K562 (cell line): ENCODE data around the gene PPP4C. TPM values are rescaled to one million over a fixed set of nuclear protein-coding genes. Genes with fewer than 3 reads are reported as not detected.

Experiments used
- ATAC-seq: fragments of 200-7000 bp; cut with Tn5 transposase; 3 replicates; pipeline ENCODE4 v1.9.1; 2020; ENCODE audit warnings: moderate library complexity
- BruUV-seq: library from RNA; stranded (reverse); fragments of 400-500 nt; replicated peaks from 2 replicates; lab custom pipeline; 2021; lab: Mats Ljungman, UMichigan
- CTCF ChIA-PET: fragments of 300-600 bp; formaldehyde crosslinking; extraction: SDS; loops from one replicate; lab custom pipeline; 2021; ENCODE audit warnings: low intra/inter-chr PET ratio; lab: Yijun Ruan, JAX
- POLR2A ChIA-PET: fragments of 300-600, 350-650 bp; sonication (Branson Sonifier 250); formaldehyde crosslinking; extraction: SDS; loops from one replicate; lab custom pipeline; 2021; ENCODE audit warnings: antibody characterized with exemption, inconsistent platforms; lab: Yijun Ruan, JAX
- DNase-seq, 4 experiments: peaks; one replicate each; pipeline versions ENCODE4 v3.0.0 to v3.0.0-alpha.2; 2011 to 2018; ENCODE audit warnings: low spot score in 3 of 4, mixed read lengths in 3 of 4; ENCODE audit errors: extremely low read depth in 1 of 4
- FAIRE-seq: peaks from 2 replicates; lab custom pipeline; 2011; peaks lifted over from hg19 to GRCh38; lab: Jason Lieb, UNC
- H2AFZ ChIP-seq: 2 replicates; pipeline ENCODE4 v1.6.0; 2011; ENCODE audit warnings: low read depth, low read length, control low read depth, inconsistent platforms
- H3K27ac ChIP-seq: fragments of 200-600 bp; 3 replicates; pipeline ENCODE4 v1.8.0; 2011; ENCODE audit warnings: low read depth, mild to moderate bottlenecking, control low read depth, inconsistent platforms, low read length, moderate library complexity, mixed read lengths; ENCODE audit errors: extremely low read depth
- H3K27me3 ChIP-seq, 2 experiments: fragments of 300-600 bp in 1 of 2; 2 replicates in 1 of 2; 3 replicates in 1 of 2; pipeline versions ENCODE4 v1.6.0 to v1.8.0; 2011; ENCODE audit warnings: inconsistent platforms in 2 of 2, low read length in 2 of 2, mild to moderate bottlenecking in 1 of 2, mixed read lengths in 1 of 2, moderate library complexity in 1 of 2; ENCODE audit not compliant: control insufficient read depth in 2 of 2, insufficient read depth in 2 of 2
- H3K36me3 ChIP-seq: fragments of 300-600 bp; 3 replicates; pipeline ENCODE4 v1.8.0; 2011; ENCODE audit warnings: mild to moderate bottlenecking, low read length, inconsistent platforms; ENCODE audit not compliant: control insufficient read depth, insufficient read depth
- H3K4me1 ChIP-seq, 2 experiments: fragments of 200-600 bp in 1 of 2; replicated peaks in 1 of 2; 2 replicates in 1 of 2; 3 replicates in 1 of 2; pipeline versions ENCODE4 v1.5.1 to v1.8.0; 2011; ENCODE audit warnings: inconsistent platforms in 2 of 2, low read length in 2 of 2, mild to moderate bottlenecking in 1 of 2, mixed read lengths in 1 of 2, moderate library complexity in 1 of 2; ENCODE audit not compliant: control insufficient read depth in 2 of 2, insufficient read depth in 2 of 2
- H3K4me2 ChIP-seq: 2 replicates; pipeline ENCODE4 v1.6.1; 2011; ENCODE audit warnings: low read length, control low read depth, inconsistent platforms, mixed read lengths; ENCODE audit not compliant: insufficient read depth
- H3K4me3 ChIP-seq: fragments of 200-600 bp; sonication (generic), shearing (Covaris generic); 2 replicates; pipeline ENCODE4 v1.5.1; 2016; ENCODE audit warnings: control low read depth, inconsistent platforms
- H3K79me2 ChIP-seq: fragments of 200-600 bp; 3 replicates; pipeline ENCODE4 v1.8.0; 2011; ENCODE audit warnings: low read length, inconsistent platforms; ENCODE audit not compliant: control insufficient read depth, insufficient read depth
- H3K9ac ChIP-seq, 2 experiments: 2 replicates each; pipeline versions ENCODE4 v1.6.0 to v1.6.1; 2011; ENCODE audit warnings: low read depth in 2 of 2, low read length in 2 of 2, control low read depth in 1 of 2, inconsistent platforms in 1 of 2, mild to moderate bottlenecking in 1 of 2, mixed read lengths in 1 of 2; ENCODE audit not compliant: insufficient read depth in 1 of 2
- H3K9me1 ChIP-seq: one replicate; pipeline ENCODE4 v1.6.0; 2011; ENCODE audit warnings: inconsistent platforms, mild to moderate bottlenecking, low read length, moderate library complexity; ENCODE audit not compliant: control insufficient read depth, insufficient read depth
- H3K9me3 ChIP-seq: replicated peaks from 2 replicates; pipeline ENCODE4 v1.5.1; 2011; ENCODE audit warnings: low read depth, low read length, inconsistent platforms; ENCODE audit not compliant: control insufficient read depth, insufficient read depth
- H4K20me1 ChIP-seq: replicated peaks from 2 replicates; pipeline ENCODE4 v1.6.1; 2011; ENCODE audit warnings: low read length, inconsistent platforms, mixed read lengths; ENCODE audit not compliant: control insufficient read depth, insufficient read depth
- ADNP ChIP-seq: fragments of 200-800 bp; sonication (Bioruptor generic); IDR thresholded peaks from 2 replicates; pipeline ENCODE4 v1.6.1; 2016; ENCODE audit warnings: missing genetic modification characterization, missing compliant biosample characterization
- ATF2 ChIP-seq: sonication (generic); formaldehyde crosslinking; IDR thresholded peaks from 2 replicates; pipeline ENCODE4 v1.8.1; 2022; ENCODE audit warnings: missing genetic modification reagents
- BCOR ChIP-seq: fragments of 450-650 bp; IDR thresholded peaks from 2 replicates; pipeline ENCODE4 v1.6.1; 2016
- CBX8 ChIP-seq: fragments of 200-600 bp; sonication (generic); IDR thresholded peaks from 2 replicates; pipeline ENCODE4 v1.6.1; 2012; ENCODE audit warnings: borderline replicate concordance, mixed run types, low read depth, mild to moderate bottlenecking, moderate library complexity, mixed read lengths, low read length, control low read depth, inconsistent platforms; ENCODE audit not compliant: poor library complexity, severe bottlenecking; ENCODE audit errors: extremely low read depth
- CREM ChIP-seq: IDR thresholded peaks from 2 replicates; pipeline ENCODE4 v1.6.1; 2014; ENCODE audit warnings: antibody characterized with exemption, low read depth
- ETV1 ChIP-seq: fragments of 450-650 bp; conservative IDR thresholded peaks from 2 replicates; pipeline ENCODE4 v1.6.1; 2016; ENCODE audit warnings: missing genetic modification characterization, control low read depth, low read depth, missing compliant biosample characterization
- FOSL1 ChIP-seq: fragments of 200-800 bp; sonication (Bioruptor generic); conservative IDR thresholded peaks from 2 replicates; pipeline ENCODE4 v1.6.1; 2016; ENCODE audit warnings: missing genetic modification characterization, missing compliant biosample characterization
- MIER1 ChIP-seq: fragments of 450-650 bp; IDR thresholded peaks from 2 replicates; pipeline ENCODE4 v1.6.1; 2016; ENCODE audit warnings: antibody characterized with exemption, mild to moderate bottlenecking, low read depth
- NR0B1 ChIP-seq: fragments of 450-650 bp; IDR thresholded peaks from one replicate; pipeline ENCODE4 v1.6.1; 2018; ENCODE audit warnings: mild to moderate bottlenecking, moderate library complexity; ENCODE audit not compliant: partially characterized antibody
- PHF21A ChIP-seq: fragments of 450-650 bp; IDR thresholded peaks from 2 replicates; pipeline ENCODE4 v1.6.1; 2017; ENCODE audit warnings: low read depth, borderline replicate concordance
- PPARD ChIP-seq: fragments of 250-450 bp; sonication (Bioruptor Pico); IDR thresholded peaks from 2 replicates; pipeline ENCODE4 v1.8.0; 2022; ENCODE audit warnings: inconsistent platforms, mild to moderate bottlenecking, moderate library complexity
- PURB ChIP-seq: sonication (generic); formaldehyde crosslinking; IDR thresholded peaks from 2 replicates; pipeline ENCODE4 v1.9.0; 2021; ENCODE audit warnings: low read depth, mild to moderate bottlenecking, missing genetic modification reagents
- SIN3B ChIP-seq: fragments of 450-650 bp; IDR thresholded peaks from 2 replicates; pipeline ENCODE4 v1.6.1; 2017; ENCODE audit warnings: low read depth, mild to moderate bottlenecking, moderate library complexity
- TCF3 ChIP-seq: sonication (generic); formaldehyde crosslinking; IDR thresholded peaks from 2 replicates; pipeline ENCODE4 v1.4.0; 2020; ENCODE audit warnings: mild to moderate bottlenecking, missing genetic modification reagents
- TEAD4 ChIP-seq, 2 experiments: sonication (generic) in 1 of 2; formaldehyde crosslinking in 1 of 2; IDR thresholded peaks; 2 replicates each; pipeline versions ENCODE4 v1.6.1 to v1.8.0; 2012 to 2022; ENCODE audit warnings: borderline replicate concordance in 1 of 2, inconsistent platforms in 1 of 2, low read length in 1 of 2, mild to moderate bottlenecking in 1 of 2, missing genetic modification reagents in 1 of 2
- USF1 ChIP-seq: sonication (generic); formaldehyde crosslinking; IDR thresholded peaks from 2 replicates; pipeline ENCODE4 v1.9.0; 2022; ENCODE audit warnings: mild to moderate bottlenecking, missing genetic modification reagents
- ZNF12 ChIP-seq: sonication (generic); formaldehyde crosslinking; IDR thresholded peaks from 2 replicates; pipeline ENCODE4 v1.4.0; 2020; ENCODE audit warnings: mild to moderate bottlenecking, missing genetic modification reagents
- ZNF175 ChIP-seq: fragments of 200-800 bp; sonication (Bioruptor generic); IDR thresholded peaks from 2 replicates; pipeline ENCODE4 v1.6.1; 2016; ENCODE audit warnings: low read depth, mild to moderate bottlenecking, missing genetic modification characterization, missing compliant biosample characterization
- ZNF384 ChIP-seq: IDR thresholded peaks from 2 replicates; pipeline ENCODE4 v1.6.1; 2012; ENCODE audit warnings: low read depth, low read length, improper control_type of control experiment
- WGBS: fragments of 100-300 bp; shearing (Covaris generic); methylation state at CpG from one replicate; pipeline ENCODE4 v1.1.6; 2016; ENCODE audit warnings: low coverage, mixed read lengths; ENCODE audit not compliant: insufficient coverage; ENCODE audit errors: missing lambda C conversion rate; 5-methylcytosine and 5-hydroxymethylcytosine counted together
- in situ Hi-C: fragments of 300-500 bp; cut with MboI; formaldehyde crosslinking; loops from 4 replicates; pipeline ENCODE4 v1.15.0; 2018; ENCODE audit warnings: inconsistent platforms, mixed read lengths
- intact Hi-C: fragments of 100-400 bp; cut with micrococcal nuclease; formaldehyde crosslinking; loops from 2 replicates; pipeline ENCODE4 v1.14.2; 2022
- polyA plus RNA-seq, 8 experiments: library from polyadenylated mRNA; depleted of rRNA in 4 of 8; stranded (reverse) in 5 of 8; unstranded in 3 of 8; fragments of >200 nt; fragmentation: Nextera tagmentation in 2 of 8; fragmentation: Illumina TruSeq in 1 of 8; extraction: Ambion mirVana in 2 of 8; extraction: Trizol in 1 of 8; gene quantifications; 2 replicates each; pipeline versions ENCODE4 v1.2.1 to v1.2.3, GENCODE V29; 2011 to 2014; ENCODE audit warnings: inconsistent platforms in 1 of 8, missing spikeins in 1 of 8
- total RNA-seq, 7 experiments: library from RNA; depleted of rRNA in 6 of 7; stranded (reverse); fragments of >200 nt in 6 of 7; fragmentation: Illumina TruSeq in 2 of 7; extraction: Trizol in 2 of 7; gene quantifications; 2 replicates each; pipeline versions ENCODE4 v1.2.1 to v1.2.3, GENCODE V29; 2011 to 2021; ENCODE audit warnings: low replicate concordance in 1 of 7

PPP4C gene
- total and polyA plus RNA-seq, 9 of the 15 experiments (the other 6 are each of a cell fraction or from before 2014, with no cell fraction given): 3.5 to 183 (median 131) TPM

GRCh38 chr16:30094541-30095165, 18.9 kb downstream of the PPP4C start:
- in situ Hi-C loops: no loop called here
- ChIA-PET POLR2A (interaction anchor here (1.2 kb wide), 1 partner anchor 15 kb away, joined by 3 read pairs; no protein-coding TSS in a partner anchor), CTCF (no interaction called here)
- Histone ChIP-seq H3K9me1 (no peaks in the 10 kb centered on the region), H3K4me1 (peaks cover 35 to 65% of the 10 kb centered on the region in 2 experiments), H3K79me2 (peaks cover 3% of the 10 kb centered on the region; the same call in 1 of the 3 replicates), H3K9ac (peak overlapping the region; percentile 50 to 88; a peak in 3 of 4 replicates), H2AFZ (no peak overlapping the region), H3K4me3 (no peak overlapping the region), H3K27me3 (no peaks in the 10 kb centered on the region), H4K20me1 (no peaks in the 10 kb centered on the region), H3K36me3 (no peaks in the 10 kb centered on the region; the same call in 2 of the 3 replicates), H3K4me2 (peak overlapping the region; percentile 69), H3K9me3 (peaks cover 21% of the 10 kb centered on the region), H3K27ac (peak overlapping the region; percentile 15; the same call in 1 of the 3 replicates)
- 56% methylated on average over 11 of the region's 11 CpGs for WGBS
- ATAC-seq (no peak), FAIRE-seq (peak; percentile 88), DNase-seq (peak in 2 of 4 experiments; percentile 32 to 72)
- intact Hi-C loops: loop anchor here (5.0 to 10.0 kb wide), 2 partner anchors 47 to 560 kb away; partner anchors contain the start of genes FBRS and PRR14
- BruUV-seq: no TSS peak
- no peak for TF ChIP-seq USF1 (CRISPR knock-in tag)
- no peak for TF ChIP-seq ZNF175
- no peak for TF ChIP-seq CREM
- TF ChIP-seq ADNP (tag): no peak
- no peak for TF ChIP-seq ATF2
- TF ChIP-seq CBX8: no peak
- TF ChIP-seq ETV1: no peak
- TF ChIP-seq PURB (CRISPR knock-in tag): no peak
- no peak for TF ChIP-seq PPARD (CRISPR knock-in tag)
- TF ChIP-seq ZNF12: no peak
- peak; percentile 65 for TF ChIP-seq TCF3 (CRISPR knock-in tag)
- TF ChIP-seq PHF21A: no peak
- 0 out of 2 replicates have a peak, but pooled peaks have one; percentile 9 for TF ChIP-seq TEAD4 (IDR thresholded peaks at IDR 0.05; ENCODE audit: low read length)
- no peak for TF ChIP-seq TEAD4 (CRISPR knock-in tag; IDR thresholded peaks at IDR 0.05; ENCODE audit: borderline replicate concordance)
- no peak for TF ChIP-seq NR0B1
- TF ChIP-seq ZNF384: no peak
- peak; percentile 46; the same call in 1 of the 2 replicates for TF ChIP-seq FOSL1
- TF ChIP-seq SIN3B: no peak
- no peak for TF ChIP-seq MIER1
- no peak for TF ChIP-seq BCOR
